Neural progenitor cell (in vitro differentiated cells): Measurements from ENCODE around the gene KCTD10.

ENCODE experiments used
- EZH2 ChIP-seq: fragments of 200-600 bp; sonication (generic); IDR thresholded peaks from 2 replicates; pipeline ENCODE4 v1.6.1; 2017; ENCODE audit warnings: antibody characterized with exemption, mild to moderate bottlenecking, moderate library complexity
- EZH2phosphoT487 ChIP-seq: fragments of 200-600 bp; sonication (generic); IDR thresholded peaks from 2 replicates; pipeline ENCODE4 v1.6.1; 2017; ENCODE audit warnings: antibody characterized with exemption
- TF ChIP-seq, protein P1 (sequence below): fragments of 200-600 bp; sonication (generic); IDR thresholded peaks from 2 replicates; pipeline ENCODE4 v1.5.1; 2017; ENCODE audit warnings: antibody characterized with exemption, mild to moderate bottlenecking

DNA sequence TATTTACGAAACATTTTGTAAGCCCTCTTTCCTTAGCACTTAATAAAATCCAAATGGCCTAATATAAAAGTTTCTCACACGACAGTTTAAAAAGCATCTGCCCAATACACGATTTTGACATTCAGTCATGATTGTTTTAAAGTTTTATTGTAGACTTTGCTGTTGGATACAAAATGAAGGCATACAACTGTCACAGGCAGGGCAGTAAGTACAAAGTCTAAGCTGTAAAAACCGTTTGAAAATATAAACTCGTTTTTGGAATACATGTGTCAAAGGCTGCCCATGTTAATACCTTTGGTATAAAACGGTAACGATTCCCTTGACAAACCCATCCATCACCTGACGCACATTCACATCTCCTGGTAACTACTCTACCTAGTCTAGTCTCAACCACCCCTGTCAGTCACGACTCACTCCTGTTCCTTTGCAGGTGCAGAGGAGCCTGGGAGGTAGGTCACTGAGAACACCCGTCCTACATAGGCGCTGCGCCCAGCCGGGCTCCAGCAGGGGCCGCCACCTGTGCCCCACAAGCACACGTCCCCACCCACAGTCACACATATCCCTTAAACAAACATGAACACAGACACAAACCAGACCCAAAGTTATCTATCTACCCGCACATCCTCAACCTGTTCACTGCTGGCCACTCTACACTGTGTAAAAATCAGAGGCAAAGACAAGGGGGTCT is 27.1 kb downstream of the KCTD10 start:
- TF ChIP-seq, protein P1, sequence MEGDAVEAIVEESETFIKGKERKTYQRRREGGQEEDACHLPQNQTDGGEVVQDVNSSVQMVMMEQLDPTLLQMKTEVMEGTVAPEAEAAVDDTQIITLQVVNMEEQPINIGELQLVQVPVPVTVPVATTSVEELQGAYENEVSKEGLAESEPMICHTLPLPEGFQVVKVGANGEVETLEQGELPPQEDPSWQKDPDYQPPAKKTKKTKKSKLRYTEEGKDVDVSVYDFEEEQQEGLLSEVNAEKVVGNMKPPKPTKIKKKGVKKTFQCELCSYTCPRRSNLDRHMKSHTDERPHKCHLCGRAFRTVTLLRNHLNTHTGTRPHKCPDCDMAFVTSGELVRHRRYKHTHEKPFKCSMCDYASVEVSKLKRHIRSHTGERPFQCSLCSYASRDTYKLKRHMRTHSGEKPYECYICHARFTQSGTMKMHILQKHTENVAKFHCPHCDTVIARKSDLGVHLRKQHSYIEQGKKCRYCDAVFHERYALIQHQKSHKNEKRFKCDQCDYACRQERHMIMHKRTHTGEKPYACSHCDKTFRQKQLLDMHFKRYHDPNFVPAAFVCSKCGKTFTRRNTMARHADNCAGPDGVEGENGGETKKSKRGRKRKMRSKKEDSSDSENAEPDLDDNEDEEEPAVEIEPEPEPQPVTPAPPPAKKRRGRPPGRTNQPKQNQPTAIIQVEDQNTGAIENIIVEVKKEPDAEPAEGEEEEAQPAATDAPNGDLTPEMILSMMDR: no peak
- TF ChIP-seq EZH2phosphoT487 (no peak), EZH2 (no peak)
